SK-N-SH (cell line): ENCODE results near the gene KLHL30. TPM values are rescaled to one million over a fixed set of nuclear protein-coding genes. Genes with fewer than 3 reads are reported as not detected.
"Not testable (repeated sequence)": the region's sequence is repeated elsewhere in the genome, so short reads cannot be mapped to it uniquely, and the experiment has no call there.

Source experiments
- CTCF ChIA-PET: fragments of 300-600, 350-600 bp; formaldehyde crosslinking; extraction: SDS; loops from one replicate; lab custom pipeline; 2021; lab: Yijun Ruan, JAX
- POLR2A ChIA-PET: fragments of 350-600 bp; sonication (Branson Sonifier 250); formaldehyde crosslinking; extraction: SDS; loops from one replicate; lab custom pipeline; 2020; ENCODE audit warnings: antibody characterized with exemption, inconsistent platforms; lab: Yijun Ruan, JAX
- DNase-seq: peaks from one replicate; pipeline ENCODE4 v3.0.0; 2012
- H2AFZ ChIP-seq: fragments of 200-600 bp; sonication (generic); 2 replicates; pipeline ENCODE4 v1.8.1; 2016; ENCODE audit warnings: antibody characterized with exemption, mild to moderate bottlenecking, low read depth
- H3F3A ChIP-seq: fragments of 200-600 bp; sonication (generic); replicated peaks from 2 replicates; pipeline ENCODE3; 2016; ENCODE audit warnings: antibody characterized with exemption, mild to moderate bottlenecking; ENCODE audit not compliant: insufficient read depth
- H3K27ac ChIP-seq, 2 experiments: fragments of 200-500 bp in 1 of 2; fragments of 200-600 bp in 1 of 2; sonication (Bioruptor generic) in 1 of 2; sonication (generic), shearing (Covaris generic) in 1 of 2; 2 replicates each; pipeline versions ENCODE4 v1.5.1 to v1.6.1; 2014 to 2016; ENCODE audit warnings: low read depth in 2 of 2, inconsistent platforms in 1 of 2, low read length in 1 of 2, mild to moderate bottlenecking in 1 of 2, mixed read lengths in 1 of 2
- H3K27me3 ChIP-seq: fragments of 200-600 bp; sonication (generic), shearing (Covaris generic); 2 replicates; pipeline ENCODE4 v1.6.1; 2016; ENCODE audit warnings: mixed run types; ENCODE audit not compliant: insufficient read depth
- H3K36me3 ChIP-seq, 2 experiments: fragments of 200-500 bp in 1 of 2; fragments of 200-600 bp in 1 of 2; sonication (Bioruptor generic) in 1 of 2; sonication (generic) in 1 of 2; replicated peaks in 1 of 2; 2 replicates each; pipeline versions ENCODE3 to v1.5.1; 2014 to 2016; ENCODE audit warnings: low read length in 1 of 2, mild to moderate bottlenecking in 1 of 2; ENCODE audit not compliant: insufficient read depth in 2 of 2, control insufficient read depth in 1 of 2
- H3K4me1 ChIP-seq, 2 experiments: fragments of 200-500 bp in 1 of 2; fragments of 200-600 bp in 1 of 2; sonication (Bioruptor generic) in 1 of 2; sonication (generic), shearing (Covaris generic) in 1 of 2; 2 replicates each; pipeline versions ENCODE4 v1.5.1 to v1.6.1; 2014 to 2016; ENCODE audit warnings: low read depth in 1 of 2, low read length in 1 of 2, mixed run types in 1 of 2; ENCODE audit not compliant: insufficient read depth in 2 of 2, control insufficient read depth in 1 of 2
- H3K4me2 ChIP-seq: fragments of 200-600 bp; sonication (generic), shearing (Covaris generic); 2 replicates; pipeline ENCODE4 v1.6.1; 2017; ENCODE audit warnings: mixed run types
- H3K4me3 ChIP-seq, 2 experiments: fragments of 200-500 bp in 1 of 2; fragments of 200-600 bp in 1 of 2; sonication (Bioruptor generic) in 1 of 2; sonication (generic), shearing (Covaris generic) in 1 of 2; 2 replicates each; pipeline versions ENCODE4 v1.5.1 to v1.8.1; 2014 to 2016; ENCODE audit warnings: low read depth in 2 of 2, inconsistent platforms in 1 of 2, low read length in 1 of 2, mild to moderate bottlenecking in 1 of 2, mixed read lengths in 1 of 2, moderate library complexity in 1 of 2
- H3K79me2 ChIP-seq: fragments of 200-600 bp; sonication (generic); 2 replicates; pipeline ENCODE4 v1.8.1; 2017; ENCODE audit warnings: mild to moderate bottlenecking; ENCODE audit not compliant: insufficient read depth
- H3K9ac ChIP-seq: fragments of 200-600 bp; sonication (generic); 2 replicates; pipeline ENCODE4 v1.6.1; 2017; ENCODE audit warnings: mixed run types
- H3K9me2 ChIP-seq: fragments of 200-600 bp; sonication (generic); 2 replicates; pipeline ENCODE4 v1.6.1; 2017; ENCODE audit warnings: mixed run types
- H3K9me3 ChIP-seq: fragments of 200-600 bp; sonication (generic); 2 replicates; pipeline ENCODE4 v1.6.1; 2017; ENCODE audit warnings: mixed run types, mild to moderate bottlenecking, moderate library complexity
- H4K20me1 ChIP-seq: fragments of 200-600 bp; sonication (generic); 2 replicates; pipeline ENCODE4 v1.6.1; 2017; ENCODE audit warnings: mild to moderate bottlenecking, mixed run types; ENCODE audit not compliant: insufficient read depth
- EP300 ChIP-seq, 2 experiments: IDR thresholded peaks; 2 replicates each; pipeline versions ENCODE4 v1.4.0 to v1.6.1; 2012; ENCODE audit warnings: borderline replicate concordance in 1 of 2, low read depth in 1 of 2, low read length in 1 of 2
- EZH2phosphoT487 ChIP-seq: fragments of 200-600 bp; sonication (generic); IDR thresholded peaks from 2 replicates; pipeline ENCODE4 v1.6.1; 2017; ENCODE audit warnings: low read depth, mixed run types, mild to moderate bottlenecking, antibody characterized with exemption, moderate library complexity, borderline replicate concordance
- FOSL2 ChIP-seq: IDR thresholded peaks from 2 replicates; pipeline ENCODE4 v1.4.0; 2012; ENCODE audit warnings: low read depth, mild to moderate bottlenecking, moderate library complexity, borderline replicate concordance
- FOXJ3 ChIP-seq: sonication (generic); formaldehyde crosslinking; IDR thresholded peaks from 2 replicates; pipeline ENCODE4 v1.5.1; 2020; ENCODE audit warnings: mild to moderate bottlenecking, missing genetic modification reagents
- FOXM1 ChIP-seq: IDR thresholded peaks from 2 replicates; pipeline ENCODE4 v1.4.0; 2012; ENCODE audit warnings: low read depth, mild to moderate bottlenecking
- GABPA ChIP-seq: IDR thresholded peaks from 2 replicates; pipeline ENCODE4 v1.4.0; 2012; ENCODE audit warnings: low read depth, mild to moderate bottlenecking
- JUND ChIP-seq: IDR thresholded peaks from 2 replicates; pipeline ENCODE4 v1.4.0; 2012
- MXI1 ChIP-seq: IDR thresholded peaks from 2 replicates; pipeline ENCODE4 v1.6.1; 2012; ENCODE audit warnings: mild to moderate bottlenecking, low read depth, low read length, improper control_type of control experiment
- NRF1 ChIP-seq: IDR thresholded peaks from 2 replicates; pipeline ENCODE4 v1.6.1; 2012; ENCODE audit warnings: low read depth, mild to moderate bottlenecking, low read length
- POLR2AphosphoS5 ChIP-seq: IDR thresholded peaks from 2 replicates; pipeline ENCODE4 v1.6.1; 2012; ENCODE audit warnings: low read depth, low read length
- RFX5 ChIP-seq: IDR thresholded peaks from 2 replicates; pipeline ENCODE4 v1.6.1; 2012; ENCODE audit warnings: mild to moderate bottlenecking, improper control_type of control experiment, low read length
- RXRA ChIP-seq: IDR thresholded peaks from 2 replicates; pipeline ENCODE4 v1.4.0; 2012; ENCODE audit warnings: low read depth, mild to moderate bottlenecking, borderline replicate concordance
- TCF12 ChIP-seq: IDR thresholded peaks from 2 replicates; pipeline ENCODE4 v1.4.0; 2012
- TEAD4 ChIP-seq: IDR thresholded peaks from 2 replicates; pipeline ENCODE4 v1.4.0; 2012; ENCODE audit warnings: mild to moderate bottlenecking, borderline replicate concordance; ENCODE audit not compliant: insufficient read depth
- USF2 ChIP-seq: fragments of 150-350 bp; IDR thresholded peaks from 2 replicates; pipeline ENCODE4 v1.6.1; 2017; ENCODE audit warnings: antibody characterized with exemption, low read length, low read depth, borderline replicate concordance
- WGBS: methylation state at CpG from one replicate; pipeline ENCODE4 v1.1.6; 2017; ENCODE audit warnings: low lambda C conversion rate; 5-methylcytosine and 5-hydroxymethylcytosine counted together
- polyA plus RNA-seq, 3 experiments: library from polyadenylated mRNA; depleted of rRNA; stranded (reverse); fragments of >200 nt; gene quantifications; 2 replicates each; pipeline ENCODE4 v1.2.3, GENCODE V29; 2012
- TF ChIP-seq, protein P1 (sequence below): IDR thresholded peaks from 2 replicates; pipeline ENCODE4 v1.6.1; 2012; ENCODE audit warnings: mild to moderate bottlenecking, low read depth, low read length, moderate library complexity
- TF ChIP-seq, protein P2 (sequence below): fragments of 200-600 bp; sonication (generic); IDR thresholded peaks from 2 replicates; pipeline ENCODE4 v1.6.1; 2017; ENCODE audit warnings: antibody characterized with exemption, mild to moderate bottlenecking, moderate library complexity
- TF ChIP-seq, protein P3 (sequence below): IDR thresholded peaks from 2 replicates; pipeline ENCODE4 v1.4.0; 2012; ENCODE audit warnings: low read depth, borderline replicate concordance

The KLHL30 gene
- polyA plus RNA-seq, 1 of the 3 experiments (the other 2 are of a cell fraction) = not detected

DNA sequence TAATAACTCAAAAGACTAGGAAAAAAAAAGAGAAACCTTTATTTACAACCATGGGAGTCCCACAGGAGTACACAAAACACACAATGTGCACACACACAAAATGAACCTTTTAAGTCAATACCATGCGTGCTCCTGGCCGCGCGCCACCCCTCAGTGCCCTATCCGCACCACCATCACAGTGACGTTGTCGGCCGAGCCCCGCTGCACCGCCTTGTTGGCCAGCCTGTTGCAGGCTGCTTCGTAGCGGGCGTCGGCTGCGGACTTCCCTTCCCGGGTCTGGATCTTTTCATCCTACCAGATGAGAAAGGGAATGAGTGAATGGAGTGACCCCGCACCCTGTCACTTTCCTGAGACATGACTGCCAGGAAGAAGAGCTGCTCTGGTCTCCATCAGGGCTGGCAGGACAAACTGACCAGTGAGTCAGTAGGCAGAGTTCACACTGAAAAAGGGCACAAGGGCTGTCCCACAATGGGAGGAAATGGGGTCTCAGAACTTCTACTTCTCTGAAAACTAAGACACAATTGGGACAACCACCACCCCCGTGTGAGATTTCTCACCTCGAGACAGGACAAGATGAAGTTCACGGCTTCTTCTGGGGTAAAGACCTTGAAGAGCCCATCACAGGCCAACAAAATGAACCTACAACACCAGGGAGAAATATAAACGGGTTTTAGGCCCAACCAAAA, 32.1 kb downstream of the KLHL30 start:
- H3K79me2 ChIP-seq = no peaks in the 10 kb centered on the region
- TF ChIP-seq MXI1 (no peak), RFX5 (no peak), EZH2phosphoT487 (no peak), NRF1 (no peak), USF2 (no peak), EP300 (IDR thresholded peaks at IDR 0.05; ENCODE audit: borderline replicate concordance in 1 of 2, low read depth in 1 of 2, low read length in 1 of 2) (no peak), GABPA (no peak), FOSL2 (no peak), RXRA (no peak), FOXM1 (no peak), POLR2AphosphoS5 (no peak), JUND (no peak), TCF12 (no peak), FOXJ3 (no peak), TEAD4 (no peak)
- TF ChIP-seq, protein P1, sequence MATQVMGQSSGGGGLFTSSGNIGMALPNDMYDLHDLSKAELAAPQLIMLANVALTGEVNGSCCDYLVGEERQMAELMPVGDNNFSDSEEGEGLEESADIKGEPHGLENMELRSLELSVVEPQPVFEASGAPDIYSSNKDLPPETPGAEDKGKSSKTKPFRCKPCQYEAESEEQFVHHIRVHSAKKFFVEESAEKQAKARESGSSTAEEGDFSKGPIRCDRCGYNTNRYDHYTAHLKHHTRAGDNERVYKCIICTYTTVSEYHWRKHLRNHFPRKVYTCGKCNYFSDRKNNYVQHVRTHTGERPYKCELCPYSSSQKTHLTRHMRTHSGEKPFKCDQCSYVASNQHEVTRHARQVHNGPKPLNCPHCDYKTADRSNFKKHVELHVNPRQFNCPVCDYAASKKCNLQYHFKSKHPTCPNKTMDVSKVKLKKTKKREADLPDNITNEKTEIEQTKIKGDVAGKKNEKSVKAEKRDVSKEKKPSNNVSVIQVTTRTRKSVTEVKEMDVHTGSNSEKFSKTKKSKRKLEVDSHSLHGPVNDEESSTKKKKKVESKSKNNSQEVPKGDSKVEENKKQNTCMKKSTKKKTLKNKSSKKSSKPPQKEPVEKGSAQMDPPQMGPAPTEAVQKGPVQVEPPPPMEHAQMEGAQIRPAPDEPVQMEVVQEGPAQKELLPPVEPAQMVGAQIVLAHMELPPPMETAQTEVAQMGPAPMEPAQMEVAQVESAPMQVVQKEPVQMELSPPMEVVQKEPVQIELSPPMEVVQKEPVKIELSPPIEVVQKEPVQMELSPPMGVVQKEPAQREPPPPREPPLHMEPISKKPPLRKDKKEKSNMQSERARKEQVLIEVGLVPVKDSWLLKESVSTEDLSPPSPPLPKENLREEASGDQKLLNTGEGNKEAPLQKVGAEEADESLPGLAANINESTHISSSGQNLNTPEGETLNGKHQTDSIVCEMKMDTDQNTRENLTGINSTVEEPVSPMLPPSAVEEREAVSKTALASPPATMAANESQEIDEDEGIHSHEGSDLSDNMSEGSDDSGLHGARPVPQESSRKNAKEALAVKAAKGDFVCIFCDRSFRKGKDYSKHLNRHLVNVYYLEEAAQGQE = no peak
- TF ChIP-seq, protein P2, sequence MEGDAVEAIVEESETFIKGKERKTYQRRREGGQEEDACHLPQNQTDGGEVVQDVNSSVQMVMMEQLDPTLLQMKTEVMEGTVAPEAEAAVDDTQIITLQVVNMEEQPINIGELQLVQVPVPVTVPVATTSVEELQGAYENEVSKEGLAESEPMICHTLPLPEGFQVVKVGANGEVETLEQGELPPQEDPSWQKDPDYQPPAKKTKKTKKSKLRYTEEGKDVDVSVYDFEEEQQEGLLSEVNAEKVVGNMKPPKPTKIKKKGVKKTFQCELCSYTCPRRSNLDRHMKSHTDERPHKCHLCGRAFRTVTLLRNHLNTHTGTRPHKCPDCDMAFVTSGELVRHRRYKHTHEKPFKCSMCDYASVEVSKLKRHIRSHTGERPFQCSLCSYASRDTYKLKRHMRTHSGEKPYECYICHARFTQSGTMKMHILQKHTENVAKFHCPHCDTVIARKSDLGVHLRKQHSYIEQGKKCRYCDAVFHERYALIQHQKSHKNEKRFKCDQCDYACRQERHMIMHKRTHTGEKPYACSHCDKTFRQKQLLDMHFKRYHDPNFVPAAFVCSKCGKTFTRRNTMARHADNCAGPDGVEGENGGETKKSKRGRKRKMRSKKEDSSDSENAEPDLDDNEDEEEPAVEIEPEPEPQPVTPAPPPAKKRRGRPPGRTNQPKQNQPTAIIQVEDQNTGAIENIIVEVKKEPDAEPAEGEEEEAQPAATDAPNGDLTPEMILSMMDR = no peak
- TF ChIP-seq, protein P3, sequence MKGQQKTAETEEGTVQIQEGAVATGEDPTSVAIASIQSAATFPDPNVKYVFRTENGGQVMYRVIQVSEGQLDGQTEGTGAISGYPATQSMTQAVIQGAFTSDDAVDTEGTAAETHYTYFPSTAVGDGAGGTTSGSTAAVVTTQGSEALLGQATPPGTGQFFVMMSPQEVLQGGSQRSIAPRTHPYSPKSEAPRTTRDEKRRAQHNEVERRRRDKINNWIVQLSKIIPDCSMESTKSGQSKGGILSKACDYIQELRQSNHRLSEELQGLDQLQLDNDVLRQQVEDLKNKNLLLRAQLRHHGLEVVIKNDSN = no peak
- TF ChIP-seq, all 33 proteins: peak for 0
- H3F3A ChIP-seq = peaks cover 29% of the 10 kb centered on the region
- no peaks in the 10 kb centered on the region for H3K27me3 ChIP-seq
- ChIA-PET CTCF (interaction anchor here (0.6 to 1.5 kb wide), 2 partner anchors 9 to 11 kb away, joined by 3 read pairs; no protein-coding TSS in a partner anchor), POLR2A (no interaction called here)
- H3K9me3 ChIP-seq = no peaks in the 10 kb centered on the region
- peak overlapping the region; percentile 38; the same call in 1 of the 2 replicates for H3K4me2 ChIP-seq
- H3K36me3 ChIP-seq = peaks cover 12 to 62% of the 10 kb centered on the region in 2 experiments
- WGBS = 95% methylated on average over 21 of the region's 21 CpGs
- H2AFZ ChIP-seq = no peak overlapping the region
- no peak overlapping the region for H3K4me3 ChIP-seq
- peak overlapping the region; percentile 38; the same call in 1 of the 2 replicates for H3K9ac ChIP-seq
- H3K9me2 ChIP-seq = no peaks in the 10 kb centered on the region
- peak overlapping the region in 1 of 2 experiments; percentile 96; a peak in 3 of 4 replicates for H3K27ac ChIP-seq
- H4K20me1 ChIP-seq = no peaks in the 10 kb centered on the region
- H3K4me1 ChIP-seq = peaks cover 13 to 22% of the 10 kb centered on the region in 2 experiments; a peak in 3 of 4 replicates
- peak; percentile 14 for DNase-seq

- H3K9me3 ChIP-seq, H2AFZ ChIP-seq, H3K79me2 ChIP-seq, H3K4me3 ChIP-seq, DNase-seq, H3K9ac ChIP-seq, CTCF ChIA-PET, H3K27me3 ChIP-seq, H3K9me2 ChIP-seq, H4K20me1 ChIP-seq, H3K4me2 ChIP-seq, POLR2A ChIA-PET: not testable (repeated sequence)
- H3F3A ChIP-seq = peaks cover 29% of the 10 kb centered on the region
- peaks cover 15 to 22% of the 10 kb centered on the region in 2 experiments; a peak in 3 of 4 replicates for H3K4me1 ChIP-seq
- 80% methylated on average over 5 of the region's 5 CpGs for WGBS
- peak overlapping the region in 1 of 2 experiments; percentile 96; a peak in 2 of 4 replicates for H3K27ac ChIP-seq
- peaks cover 13 to 65% of the 10 kb centered on the region in 2 experiments for H3K36me3 ChIP-seq
Observed at GRCh38 chr2:238171072-238171431, 32.6 kb downstream of the KLHL30 start.
